Ectodermal cell (in vitro differentiated cells): Measurements from ENCODE around the gene KRTCAP2.

Source experiments
- H3K27ac ChIP-seq: 2 replicates; pipeline ENCODE4 v1.7.0; 2013; ENCODE audit warnings: mild to moderate bottlenecking, low read depth, low read length; ENCODE audit not compliant: insufficient read depth, poor library complexity, severe bottlenecking
- H3K27me3 ChIP-seq: 2 replicates; pipeline ENCODE4 v1.7.0; 2013; ENCODE audit warnings: mild to moderate bottlenecking, low read length; ENCODE audit not compliant: insufficient read depth, control insufficient read depth, poor library complexity, severe bottlenecking
- H3K36me3 ChIP-seq: one replicate; pipeline ENCODE4 v1.7.0; 2013; ENCODE audit warnings: low read length; ENCODE audit not compliant: control insufficient read depth, insufficient read depth
- H3K4me1 ChIP-seq: one replicate; pipeline ENCODE4 v1.7.0; 2013; ENCODE audit warnings: low read length; ENCODE audit not compliant: control insufficient read depth, insufficient read depth
- H3K4me3 ChIP-seq: 2 replicates; pipeline ENCODE4 v1.7.0; 2013; ENCODE audit warnings: low read depth, low read length, control low read depth; ENCODE audit not compliant: insufficient read depth
- H3K9me3 ChIP-seq: 2 replicates; pipeline ENCODE4 v1.7.0; 2013; ENCODE audit warnings: mild to moderate bottlenecking, low read length, moderate library complexity; ENCODE audit not compliant: control insufficient read depth
- WGBS, 2 experiments: methylation state at CpG; one replicate each; pipeline ENCODE4 v1.1.7; 2013; ENCODE audit warnings: missing lambda C conversion rate in 2 of 2; 5-methylcytosine and 5-hydroxymethylcytosine counted together

Gene KRTCAP2

GRCh38 chr1:155208541-155209311, 35.6 kb upstream of the KRTCAP2 start, which contains the start of gene MTX1:
MTX1 (plus strand) TSS chr1:155208695; CDS start chr1:155208805, 110 bp downstream.
- Histone ChIP-seq H3K4me1 (peaks cover 23% of the 10 kb centered on the region), H3K27ac (peak within 1 kb of the TSS; percentile 100), H3K4me3 (peak within 1 kb of the TSS; percentile 94), H3K9me3 (no peaks in the 10 kb centered on the region), H3K27me3 (no peaks in the 10 kb centered on the region), H3K36me3 (no peaks in the 10 kb centered on the region)
- 0% methylated on average over 64 of the region's 64 CpGs for WGBS, 2 experiments

- Histone ChIP-seq H3K9me3 (no peaks in the 10 kb centered on the region), H3K4me3 (peak within 1 kb of the TSS; percentile 94), H3K4me1 (peaks cover 23% of the 10 kb centered on the region), H3K27ac (peak within 1 kb of the TSS; percentile 100), H3K27me3 (no peaks in the 10 kb centered on the region), H3K36me3 (no peaks in the 10 kb centered on the region)
- WGBS, 2 experiments, result 6% methylated on average over 17 of the region's 17 CpGs
Observed at GRCh38 chr1:155207806-155208540, 34.9 kb upstream of the KRTCAP2 start, which contains the start of gene THBS3. THBS3 (minus strand) TSS chr1:155207897; CDS start chr1:155207876, 21 bp downstream.

- H3K36me3 ChIP-seq, result peaks cover 8% of the 10 kb centered on the region
- H3K27ac ChIP-seq, result peak overlapping the region; percentile 100
- H3K4me3 ChIP-seq, result peak overlapping the region; percentile 94
- 9% methylated on average over 13 of the region's 13 CpGs for WGBS, 2 experiments
- peaks cover 23% of the 10 kb centered on the region for H3K4me1 ChIP-seq
- no peaks in the 10 kb centered on the region for H3K27me3 ChIP-seq
- H3K9me3 ChIP-seq, result no peaks in the 10 kb centered on the region
Observed at GRCh38 chr1:155206891-155207805, 34.0 kb upstream of the KRTCAP2 start.

GRCh38 chr1:155205969-155206593, 33.0 kb upstream of the KRTCAP2 start:
- Histone ChIP-seq H3K4me1 (peaks cover 23% of the 10 kb centered on the region), H3K4me3 (no peak overlapping the region), H3K9me3 (no peaks in the 10 kb centered on the region), H3K36me3 (peaks cover 17% of the 10 kb centered on the region), H3K27me3 (no peaks in the 10 kb centered on the region), H3K27ac (peak overlapping the region; percentile 2)
- WGBS, 2 experiments, result 82 to 85% methylated on average over 9 of the region's 9 CpGs

GRCh38 chr1:155205035-155205434, 31.9 kb upstream of the KRTCAP2 start:
- Histone ChIP-seq H3K27me3 (no peaks in the 10 kb centered on the region), H3K36me3 (peaks cover 28% of the 10 kb centered on the region), H3K27ac (no peak overlapping the region), H3K4me3 (no peak overlapping the region), H3K4me1 (peaks cover 22% of the 10 kb centered on the region), H3K9me3 (no peaks in the 10 kb centered on the region)
- WGBS, 2 experiments, result 93 to 96% methylated on average over 14 of the region's 14 CpGs

GRCh38 chr1:155202731-155203515, 29.8 kb upstream of the KRTCAP2 start:
- Histone ChIP-seq H3K9me3 (no peaks in the 10 kb centered on the region), H3K4me1 (peaks cover 21% of the 10 kb centered on the region), H3K27ac (no peak overlapping the region), H3K27me3 (no peaks in the 10 kb centered on the region), H3K36me3 (peaks cover 45% of the 10 kb centered on the region), H3K4me3 (no peak overlapping the region)
- 93 to 97% methylated on average over 19 of the region's 19 CpGs for WGBS, 2 experiments

- WGBS, 2 experiments, result 93% methylated on average over 7 of the region's 7 CpGs
- Histone ChIP-seq H3K4me3 (no peak overlapping the region), H3K36me3 (peaks cover 52% of the 10 kb centered on the region), H3K4me1 (peaks cover 27% of the 10 kb centered on the region), H3K9me3 (no peaks in the 10 kb centered on the region), H3K27me3 (no peaks in the 10 kb centered on the region), H3K27ac (no peak overlapping the region)
Observed at GRCh38 chr1:155202198-155202597, 29.1 kb upstream of the KRTCAP2 start.

GRCh38 chr1:155200920-155201319, 27.8 kb upstream of the KRTCAP2 start:
- Histone ChIP-seq H3K9me3 (no peaks in the 10 kb centered on the region), H3K4me1 (peaks cover 27% of the 10 kb centered on the region), H3K4me3 (no peak overlapping the region), H3K27me3 (no peaks in the 10 kb centered on the region), H3K36me3 (peaks cover 58% of the 10 kb centered on the region), H3K27ac (no peak overlapping the region)
- 92 to 94% methylated on average over 5 of the region's 5 CpGs for WGBS, 2 experiments

GRCh38 chr1:155199792-155200191, 26.7 kb upstream of the KRTCAP2 start:
- Histone ChIP-seq H3K9me3 (no peaks in the 10 kb centered on the region), H3K4me1 (peaks cover 24% of the 10 kb centered on the region), H3K27ac (no peak overlapping the region), H3K4me3 (no peak overlapping the region), H3K36me3 (peaks cover 58% of the 10 kb centered on the region), H3K27me3 (no peaks in the 10 kb centered on the region)
- 95 to 96% methylated on average over 4 of the region's 4 CpGs for WGBS, 2 experiments
